Testis (tissue), 2 donors: ENCODE measurements around the gene GRAMD1B.

ENCODE experiments used
- CTCF ChIP-seq, 3 experiments: fragments of 450-650 bp in 2 of 3; fragments of 200-600 bp in 1 of 3; sonication (generic) in 1 of 3; IDR thresholded peaks; one replicate each; pipeline ENCODE4 v1.5.1; 2016 to 2019; ENCODE audit warnings: antibody characterized with exemption in 3 of 3, mild to moderate bottlenecking in 2 of 3, moderate library complexity in 1 of 3
- POLR2A ChIP-seq: fragments of 450-650 bp; IDR thresholded peaks from one replicate; pipeline ENCODE4 v1.6.1; 2017; ENCODE audit warnings: antibody characterized with exemption, mild to moderate bottlenecking, moderate library complexity

GRCh38 chr11:123452794-123453193 is 22.7 kb downstream of the GRAMD1B start:
- TF ChIP-seq CTCF (IDR thresholded peaks at IDR 0.05) (no peak), POLR2A (no peak)
